Measurements from ENCODE around the gene KIRREL3. TPM values are rescaled to one million over a fixed set of nuclear protein-coding genes. Genes with fewer than 3 reads are reported as not detected.

KIRREL3 gene
- total RNA-seq, 1 donor from 2014 or later, result 0.38 TPM

DNA sequence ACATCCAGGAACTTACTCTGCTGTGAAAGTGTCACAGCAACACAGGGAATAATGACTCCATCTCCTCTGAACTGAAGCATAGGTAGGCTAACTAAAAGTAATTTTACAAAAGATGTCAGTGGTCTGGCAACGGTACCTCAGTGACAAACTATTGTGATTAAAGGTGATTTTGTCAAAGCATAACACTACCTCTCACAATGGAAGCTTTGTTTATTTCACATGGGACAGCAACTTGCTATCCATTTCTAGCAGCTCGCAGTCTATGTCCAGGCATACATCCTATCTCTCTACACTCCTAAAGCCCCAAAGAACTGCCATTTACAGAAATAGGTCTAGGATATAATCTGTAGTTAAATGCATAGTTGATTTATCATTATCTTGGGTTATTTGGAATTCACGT, 163.0 kb downstream of the KIRREL3 start:
- Mint-ChIP-seq H3K4me3 (ENCODE audit: unreplicated experiment) (no peak overlapping the region), H3K27me3 (ENCODE audit: unreplicated experiment) (no peaks in the 10 kb centered on the region), H3K27ac (ENCODE audit: unreplicated experiment) (no peak overlapping the region), H3K4me1 (ENCODE audit: unreplicated experiment) (peaks cover 12% of the 10 kb centered on the region), H3K36me3 (ENCODE audit: low read depth, unreplicated experiment) (no peaks in the 10 kb centered on the region), H3K9me3 (ENCODE audit: unreplicated experiment) (no peaks in the 10 kb centered on the region)
- TF ChIP-seq, protein P1, sequence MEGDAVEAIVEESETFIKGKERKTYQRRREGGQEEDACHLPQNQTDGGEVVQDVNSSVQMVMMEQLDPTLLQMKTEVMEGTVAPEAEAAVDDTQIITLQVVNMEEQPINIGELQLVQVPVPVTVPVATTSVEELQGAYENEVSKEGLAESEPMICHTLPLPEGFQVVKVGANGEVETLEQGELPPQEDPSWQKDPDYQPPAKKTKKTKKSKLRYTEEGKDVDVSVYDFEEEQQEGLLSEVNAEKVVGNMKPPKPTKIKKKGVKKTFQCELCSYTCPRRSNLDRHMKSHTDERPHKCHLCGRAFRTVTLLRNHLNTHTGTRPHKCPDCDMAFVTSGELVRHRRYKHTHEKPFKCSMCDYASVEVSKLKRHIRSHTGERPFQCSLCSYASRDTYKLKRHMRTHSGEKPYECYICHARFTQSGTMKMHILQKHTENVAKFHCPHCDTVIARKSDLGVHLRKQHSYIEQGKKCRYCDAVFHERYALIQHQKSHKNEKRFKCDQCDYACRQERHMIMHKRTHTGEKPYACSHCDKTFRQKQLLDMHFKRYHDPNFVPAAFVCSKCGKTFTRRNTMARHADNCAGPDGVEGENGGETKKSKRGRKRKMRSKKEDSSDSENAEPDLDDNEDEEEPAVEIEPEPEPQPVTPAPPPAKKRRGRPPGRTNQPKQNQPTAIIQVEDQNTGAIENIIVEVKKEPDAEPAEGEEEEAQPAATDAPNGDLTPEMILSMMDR (IDR thresholded peaks at IDR 0.05; ENCODE audit: unreplicated experiment), result no peak
- DNase-seq (ENCODE audit: low spot score), result no peak

DNA sequence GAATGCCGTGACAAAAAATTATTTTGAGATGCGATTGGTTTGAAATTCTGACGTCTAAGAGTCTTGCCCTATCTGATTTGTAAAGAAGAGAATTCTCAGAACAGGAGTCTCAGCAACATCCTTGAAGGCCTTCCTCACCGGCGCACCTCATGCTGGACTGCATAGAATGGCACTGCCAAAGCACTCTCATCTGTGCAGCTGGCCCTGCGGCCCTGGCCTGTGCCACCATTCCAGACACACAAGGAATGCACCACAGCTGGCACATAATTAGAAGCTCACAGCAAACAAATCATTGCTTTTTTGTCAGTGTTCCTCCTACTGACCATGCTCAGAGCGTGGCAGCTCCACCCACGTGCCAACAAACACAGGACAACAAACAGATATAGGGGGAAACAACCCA, 166.0 kb downstream of the KIRREL3 start:
- Mint-ChIP-seq H3K4me3 (ENCODE audit: unreplicated experiment) (no peak overlapping the region), H3K27me3 (ENCODE audit: unreplicated experiment) (no peaks in the 10 kb centered on the region), H3K27ac (ENCODE audit: unreplicated experiment) (no peak overlapping the region), H3K36me3 (ENCODE audit: low read depth, unreplicated experiment) (no peaks in the 10 kb centered on the region), H3K4me1 (ENCODE audit: unreplicated experiment) (peaks cover 8% of the 10 kb centered on the region), H3K9me3 (ENCODE audit: unreplicated experiment) (no peaks in the 10 kb centered on the region)
- DNase-seq (ENCODE audit: low spot score), result no peak
- TF ChIP-seq, protein P1 (IDR thresholded peaks at IDR 0.05; ENCODE audit: unreplicated experiment), result no peak

DNA sequence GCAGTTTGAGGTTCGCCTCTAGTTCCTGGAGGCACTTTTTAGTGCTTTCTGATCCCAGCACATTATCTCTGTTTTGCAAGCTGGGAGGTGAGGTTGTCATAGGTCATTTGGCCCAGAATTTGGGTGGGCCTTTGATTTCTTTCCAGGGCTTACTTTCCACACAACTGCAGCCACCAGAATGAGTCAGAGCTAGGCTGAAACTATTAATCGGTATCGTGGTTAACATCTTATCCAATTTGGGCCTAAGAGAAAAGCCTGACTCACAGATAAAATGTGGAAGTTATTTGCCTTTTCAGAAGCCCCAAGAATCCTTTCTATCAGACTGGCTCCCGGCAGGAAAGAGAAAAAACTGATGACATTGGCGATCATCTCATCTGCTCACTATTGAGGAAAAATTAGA, 166.4 kb downstream of the KIRREL3 start:
- DNase-seq (ENCODE audit: low spot score), result no peak

DNA sequence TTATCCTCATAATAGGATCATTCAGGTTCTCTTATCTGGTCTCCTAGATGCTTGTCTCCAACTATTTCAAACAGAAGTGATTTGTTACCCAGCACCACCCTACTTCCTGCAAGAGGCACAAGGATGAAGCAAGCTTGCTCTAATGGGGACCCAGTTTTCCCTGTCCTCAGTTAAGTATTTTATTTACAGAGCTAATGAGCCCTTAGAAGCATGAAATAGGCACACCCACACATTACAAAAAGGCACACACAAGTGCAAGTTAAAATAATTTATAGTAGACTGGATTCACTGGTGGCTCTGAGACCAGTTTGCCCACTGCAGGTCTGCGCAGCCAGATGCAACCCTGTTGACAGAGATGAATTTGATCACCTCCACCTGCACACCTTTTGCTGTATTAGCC, 167.5 kb downstream of the KIRREL3 start:
- TF ChIP-seq, protein P1 (IDR thresholded peaks at IDR 0.05; ENCODE audit: unreplicated experiment), result no peak
- H3K36me3 Mint-ChIP-seq (ENCODE audit: low read depth, unreplicated experiment), result no peaks in the 10 kb centered on the region
- DNase-seq (ENCODE audit: low spot score), result no peak
- no peak overlapping the region for H3K27ac Mint-ChIP-seq (ENCODE audit: unreplicated experiment)
- no peaks in the 10 kb centered on the region for H3K27me3 Mint-ChIP-seq (ENCODE audit: unreplicated experiment)
- H3K4me1 Mint-ChIP-seq (ENCODE audit: unreplicated experiment), result no peaks in the 10 kb centered on the region
- no peaks in the 10 kb centered on the region for H3K9me3 Mint-ChIP-seq (ENCODE audit: unreplicated experiment)
- H3K4me3 Mint-ChIP-seq (ENCODE audit: unreplicated experiment), result no peak overlapping the region

More for the DNA sequence above, 166.4 kb downstream of the KIRREL3 start:
- Mint-ChIP-seq H3K9me3 (ENCODE audit: unreplicated experiment) (no peaks in the 10 kb centered on the region), H3K36me3 (ENCODE audit: low read depth, unreplicated experiment) (no peaks in the 10 kb centered on the region), H3K4me3 (ENCODE audit: unreplicated experiment) (no peak overlapping the region), H3K27me3 (ENCODE audit: unreplicated experiment) (no peaks in the 10 kb centered on the region), H3K4me1 (ENCODE audit: unreplicated experiment) (peaks cover 4% of the 10 kb centered on the region), H3K27ac (ENCODE audit: unreplicated experiment) (no peak overlapping the region)
- TF ChIP-seq, protein P1 (IDR thresholded peaks at IDR 0.05; ENCODE audit: unreplicated experiment), result no peak

DNA sequence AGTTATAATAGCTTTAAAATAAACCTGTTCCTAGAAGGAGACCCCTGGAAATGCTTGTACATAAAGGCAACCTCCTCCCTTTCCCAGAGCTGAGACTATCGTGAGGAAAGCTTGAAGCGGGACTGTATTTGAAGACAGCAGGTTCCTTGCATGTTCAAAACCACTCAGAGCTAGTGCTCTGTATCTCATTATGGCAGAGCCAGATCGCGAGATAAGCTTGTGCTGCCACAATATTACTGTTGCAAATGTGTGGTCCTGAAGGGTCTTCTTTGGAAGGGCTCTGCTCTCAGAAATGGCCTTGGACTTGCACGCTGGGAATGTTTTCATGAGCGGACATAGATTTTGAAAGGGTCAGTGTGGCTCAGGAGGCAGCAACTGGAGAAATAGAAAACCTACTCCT, 168.2 kb downstream of the KIRREL3 start:
- Mint-ChIP-seq H3K4me3 (ENCODE audit: unreplicated experiment) (no peak overlapping the region), H3K36me3 (ENCODE audit: low read depth, unreplicated experiment) (no peaks in the 10 kb centered on the region), H3K27ac (ENCODE audit: unreplicated experiment) (no peak overlapping the region), H3K4me1 (ENCODE audit: unreplicated experiment) (no peaks in the 10 kb centered on the region), H3K27me3 (ENCODE audit: unreplicated experiment) (no peaks in the 10 kb centered on the region), H3K9me3 (ENCODE audit: unreplicated experiment) (no peaks in the 10 kb centered on the region)
- TF ChIP-seq, protein P1 (IDR thresholded peaks at IDR 0.05; ENCODE audit: unreplicated experiment), result no peak
- no peak for DNase-seq (ENCODE audit: low spot score)
